HepG2 (cell line): Measurements from ENCODE around the gene KLF15. TPM values are rescaled to one million over a fixed set of nuclear protein-coding genes. Genes with fewer than 3 reads are reported as not detected.

ENCODE experiments used
- CENPX ChIP-seq: sonication (generic); formaldehyde crosslinking; IDR thresholded peaks from 2 replicates; pipeline ENCODE4 v1.9.0; 2021; ENCODE audit warnings: mild to moderate bottlenecking, missing genetic modification reagents, moderate library complexity
- DMAP1 ChIP-seq: IDR thresholded peaks from 2 replicates; pipeline ENCODE4 v1.6.1; 2016
- ETV5 ChIP-seq: IDR thresholded peaks from 2 replicates; pipeline ENCODE4 v1.6.1; 2018; ENCODE audit warnings: missing biosample characterization, missing genetic modification reagents, inconsistent platforms, borderline replicate concordance
- GZF1 ChIP-seq: sonication (generic); formaldehyde crosslinking; IDR thresholded peaks from 2 replicates; pipeline ENCODE4 v1.5.1; 2020; ENCODE audit warnings: mild to moderate bottlenecking, missing genetic modification reagents
- PHF20 ChIP-seq: sonication (generic); formaldehyde crosslinking; IDR thresholded peaks from 2 replicates; pipeline ENCODE4 v1.5.0; 2020; ENCODE audit warnings: mild to moderate bottlenecking, missing genetic modification reagents
- RFXAP ChIP-seq: sonication (generic); formaldehyde crosslinking; IDR thresholded peaks from 2 replicates; pipeline ENCODE4 v1.4.0; 2020; ENCODE audit warnings: missing genetic modification reagents, borderline replicate concordance
- ZZZ3 ChIP-seq: sonication (generic); formaldehyde crosslinking; IDR thresholded peaks from 2 replicates; pipeline ENCODE4 v1.4.0; 2020; ENCODE audit warnings: missing genetic modification reagents, mild to moderate bottlenecking, borderline replicate concordance
- polyA plus RNA-seq, 8 experiments: library from polyadenylated mRNA; depleted of rRNA in 3 of 8; stranded (reverse) in 7 of 8; unstranded in 1 of 8; fragments of >200 nt; fragmentation: Illumina TruSeq in 4 of 8; extraction: Trizol in 4 of 8; gene quantifications; 2 replicates each; pipeline versions ENCODE4 v1.2.1 to v1.2.3, GENCODE V29; 2011 to 2016; ENCODE audit warnings: low read depth in 4 of 8, missing spikeins in 1 of 8, mixed read lengths in 1 of 8; ENCODE audit not compliant: insufficient read depth in 1 of 8
- total RNA-seq, 5 experiments: library from RNA; depleted of rRNA; stranded (reverse); fragments of >200 nt; fragmentation: Illumina TruSeq; extraction: Trizol; gene quantifications; 2 replicates each; pipeline ENCODE4 v1.2.3, GENCODE V29; 2016; ENCODE audit warnings: low read depth in 1 of 5
- TF ChIP-seq, protein P1 (sequence below): sonication (generic); formaldehyde crosslinking; IDR thresholded peaks from 2 replicates; pipeline ENCODE4 v1.9.0; 2022; ENCODE audit warnings: low read depth, missing genetic modification reagents
- TF ChIP-seq, protein P2 (sequence below): sonication (generic); formaldehyde crosslinking; IDR thresholded peaks from 2 replicates; pipeline ENCODE4 v1.9.0; 2021; ENCODE audit warnings: missing genetic modification reagents, mild to moderate bottlenecking, borderline replicate concordance
- TF ChIP-seq, protein P3 (sequence below): sonication (generic); formaldehyde crosslinking; IDR thresholded peaks from 2 replicates; pipeline ENCODE4 v1.5.0; 2020; ENCODE audit warnings: missing genetic modification reagents
- TF ChIP-seq, protein P4 (sequence below): sonication (generic); formaldehyde crosslinking; IDR thresholded peaks from 2 replicates; pipeline ENCODE4 v1.9.0; 2021; ENCODE audit warnings: mild to moderate bottlenecking, missing genetic modification reagents
- TF ChIP-seq, protein P5 (sequence below): sonication (generic); formaldehyde crosslinking; IDR thresholded peaks from 2 replicates; pipeline ENCODE4 v1.4.0; 2020; ENCODE audit warnings: missing genetic modification reagents

KLF15 gene
- total and polyA plus RNA-seq, 2 of the 13 experiments (the other 11 are each of a cell fraction or from before 2014, with no cell fraction given): 7.1 to 7.8 TPM

DNA sequence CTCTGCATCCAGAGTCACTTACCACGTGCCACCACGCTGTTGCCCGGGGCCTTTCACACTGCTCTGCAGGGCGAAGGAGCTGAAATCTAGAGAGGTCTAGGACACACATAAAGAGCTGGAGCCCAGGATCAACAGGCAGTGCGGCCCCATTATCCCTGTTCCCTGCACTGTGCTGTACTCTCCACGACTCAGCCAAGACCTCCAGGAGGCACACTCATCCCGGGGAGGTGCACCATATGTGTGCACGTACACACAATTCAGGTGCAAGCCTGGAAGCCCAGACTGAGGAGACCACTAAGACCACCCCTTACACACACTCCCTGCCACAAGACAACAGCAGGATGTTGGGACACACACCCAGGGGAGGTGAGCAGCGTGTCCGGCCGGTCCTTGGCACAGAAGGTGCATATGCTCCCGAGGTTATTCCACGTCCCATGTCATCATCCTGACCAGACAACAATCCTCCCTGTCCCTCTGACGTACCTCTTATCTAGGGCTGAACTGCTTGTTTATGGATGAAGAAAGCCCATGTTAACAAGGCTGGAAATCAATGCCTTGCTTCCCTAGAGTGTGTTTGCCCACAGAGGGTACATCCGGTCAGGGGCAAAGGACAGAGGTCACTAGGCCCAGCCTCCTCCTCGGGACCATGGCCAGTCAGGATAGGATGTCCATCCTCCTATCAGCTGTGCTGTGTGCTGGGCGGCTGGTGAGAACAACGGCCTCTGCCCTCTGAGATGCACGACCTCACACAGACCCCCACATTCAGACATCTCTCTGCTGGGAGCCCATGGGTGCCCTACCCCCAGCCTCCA lies 16.1 kb downstream of the KLF15 start (continued):
- TF ChIP-seq, protein P1, sequence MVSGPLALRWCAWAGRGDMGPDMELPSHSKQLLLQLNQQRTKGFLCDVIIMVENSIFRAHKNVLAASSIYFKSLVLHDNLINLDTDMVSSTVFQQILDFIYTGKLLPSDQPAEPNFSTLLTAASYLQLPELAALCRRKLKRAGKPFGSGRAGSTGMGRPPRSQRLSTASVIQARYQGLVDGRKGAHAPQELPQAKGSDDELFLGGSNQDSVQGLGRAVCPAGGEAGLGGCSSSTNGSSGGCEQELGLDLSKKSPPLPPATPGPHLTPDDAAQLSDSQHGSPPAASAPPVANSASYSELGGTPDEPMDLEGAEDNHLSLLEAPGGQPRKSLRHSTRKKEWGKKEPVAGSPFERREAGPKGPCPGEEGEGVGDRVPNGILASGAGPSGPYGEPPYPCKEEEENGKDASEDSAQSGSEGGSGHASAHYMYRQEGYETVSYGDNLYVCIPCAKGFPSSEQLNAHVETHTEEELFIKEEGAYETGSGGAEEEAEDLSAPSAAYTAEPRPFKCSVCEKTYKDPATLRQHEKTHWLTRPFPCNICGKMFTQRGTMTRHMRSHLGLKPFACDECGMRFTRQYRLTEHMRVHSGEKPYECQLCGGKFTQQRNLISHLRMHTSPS (CRISPR knock-in tag): no peak
- TF ChIP-seq, protein P2, sequence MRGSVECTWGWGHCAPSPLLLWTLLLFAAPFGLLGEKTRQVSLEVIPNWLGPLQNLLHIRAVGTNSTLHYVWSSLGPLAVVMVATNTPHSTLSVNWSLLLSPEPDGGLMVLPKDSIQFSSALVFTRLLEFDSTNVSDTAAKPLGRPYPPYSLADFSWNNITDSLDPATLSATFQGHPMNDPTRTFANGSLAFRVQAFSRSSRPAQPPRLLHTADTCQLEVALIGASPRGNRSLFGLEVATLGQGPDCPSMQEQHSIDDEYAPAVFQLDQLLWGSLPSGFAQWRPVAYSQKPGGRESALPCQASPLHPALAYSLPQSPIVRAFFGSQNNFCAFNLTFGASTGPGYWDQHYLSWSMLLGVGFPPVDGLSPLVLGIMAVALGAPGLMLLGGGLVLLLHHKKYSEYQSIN (CRISPR knock-in tag): no peak
- TF ChIP-seq, protein P3, sequence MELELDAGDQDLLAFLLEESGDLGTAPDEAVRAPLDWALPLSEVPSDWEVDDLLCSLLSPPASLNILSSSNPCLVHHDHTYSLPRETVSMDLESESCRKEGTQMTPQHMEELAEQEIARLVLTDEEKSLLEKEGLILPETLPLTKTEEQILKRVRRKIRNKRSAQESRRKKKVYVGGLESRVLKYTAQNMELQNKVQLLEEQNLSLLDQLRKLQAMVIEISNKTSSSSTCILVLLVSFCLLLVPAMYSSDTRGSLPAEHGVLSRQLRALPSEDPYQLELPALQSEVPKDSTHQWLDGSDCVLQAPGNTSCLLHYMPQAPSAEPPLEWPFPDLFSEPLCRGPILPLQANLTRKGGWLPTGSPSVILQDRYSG (CRISPR knock-in tag): no peak
- TF ChIP-seq RFXAP (CRISPR knock-in tag) (no peak), CENPX (CRISPR knock-in tag) (no peak), DMAP1 (CRISPR knock-in tag) (no peak), PHF20 (no peak), ETV5 (CRISPR knock-in tag) (peak; percentile 98), ZZZ3 (CRISPR knock-in tag) (no peak), GZF1 (0 out of 2 replicates have a peak, but pooled peaks have one; percentile 37)
- TF ChIP-seq, protein P4, sequence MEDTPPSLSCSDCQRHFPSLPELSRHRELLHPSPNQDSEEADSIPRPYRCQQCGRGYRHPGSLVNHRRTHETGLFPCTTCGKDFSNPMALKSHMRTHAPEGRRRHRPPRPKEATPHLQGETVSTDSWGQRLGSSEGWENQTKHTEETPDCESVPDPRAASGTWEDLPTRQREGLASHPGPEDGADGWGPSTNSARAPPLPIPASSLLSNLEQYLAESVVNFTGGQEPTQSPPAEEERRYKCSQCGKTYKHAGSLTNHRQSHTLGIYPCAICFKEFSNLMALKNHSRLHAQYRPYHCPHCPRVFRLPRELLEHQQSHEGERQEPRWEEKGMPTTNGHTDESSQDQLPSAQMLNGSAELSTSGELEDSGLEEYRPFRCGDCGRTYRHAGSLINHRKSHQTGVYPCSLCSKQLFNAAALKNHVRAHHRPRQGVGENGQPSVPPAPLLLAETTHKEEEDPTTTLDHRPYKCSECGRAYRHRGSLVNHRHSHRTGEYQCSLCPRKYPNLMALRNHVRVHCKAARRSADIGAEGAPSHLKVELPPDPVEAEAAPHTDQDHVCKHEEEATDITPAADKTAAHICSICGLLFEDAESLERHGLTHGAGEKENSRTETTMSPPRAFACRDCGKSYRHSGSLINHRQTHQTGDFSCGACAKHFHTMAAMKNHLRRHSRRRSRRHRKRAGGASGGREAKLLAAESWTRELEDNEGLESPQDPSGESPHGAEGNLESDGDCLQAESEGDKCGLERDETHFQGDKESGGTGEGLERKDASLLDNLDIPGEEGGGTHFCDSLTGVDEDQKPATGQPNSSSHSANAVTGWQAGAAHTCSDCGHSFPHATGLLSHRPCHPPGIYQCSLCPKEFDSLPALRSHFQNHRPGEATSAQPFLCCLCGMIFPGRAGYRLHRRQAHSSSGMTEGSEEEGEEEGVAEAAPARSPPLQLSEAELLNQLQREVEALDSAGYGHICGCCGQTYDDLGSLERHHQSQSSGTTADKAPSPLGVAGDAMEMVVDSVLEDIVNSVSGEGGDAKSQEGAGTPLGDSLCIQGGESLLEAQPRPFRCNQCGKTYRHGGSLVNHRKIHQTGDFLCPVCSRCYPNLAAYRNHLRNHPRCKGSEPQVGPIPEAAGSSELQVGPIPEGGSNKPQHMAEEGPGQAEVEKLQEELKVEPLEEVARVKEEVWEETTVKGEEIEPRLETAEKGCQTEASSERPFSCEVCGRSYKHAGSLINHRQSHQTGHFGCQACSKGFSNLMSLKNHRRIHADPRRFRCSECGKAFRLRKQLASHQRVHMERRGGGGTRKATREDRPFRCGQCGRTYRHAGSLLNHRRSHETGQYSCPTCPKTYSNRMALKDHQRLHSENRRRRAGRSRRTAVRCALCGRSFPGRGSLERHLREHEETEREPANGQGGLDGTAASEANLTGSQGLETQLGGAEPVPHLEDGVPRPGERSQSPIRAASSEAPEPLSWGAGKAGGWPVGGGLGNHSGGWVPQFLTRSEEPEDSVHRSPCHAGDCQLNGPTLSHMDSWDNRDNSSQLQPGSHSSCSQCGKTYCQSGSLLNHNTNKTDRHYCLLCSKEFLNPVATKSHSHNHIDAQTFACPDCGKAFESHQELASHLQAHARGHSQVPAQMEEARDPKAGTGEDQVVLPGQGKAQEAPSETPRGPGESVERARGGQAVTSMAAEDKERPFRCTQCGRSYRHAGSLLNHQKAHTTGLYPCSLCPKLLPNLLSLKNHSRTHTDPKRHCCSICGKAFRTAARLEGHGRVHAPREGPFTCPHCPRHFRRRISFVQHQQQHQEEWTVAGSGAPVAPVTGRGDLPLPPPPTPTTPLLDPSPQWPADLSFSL (CRISPR knock-in tag): peak; percentile 20; the same call in 1 of the 2 replicates
- TF ChIP-seq, protein P5, sequence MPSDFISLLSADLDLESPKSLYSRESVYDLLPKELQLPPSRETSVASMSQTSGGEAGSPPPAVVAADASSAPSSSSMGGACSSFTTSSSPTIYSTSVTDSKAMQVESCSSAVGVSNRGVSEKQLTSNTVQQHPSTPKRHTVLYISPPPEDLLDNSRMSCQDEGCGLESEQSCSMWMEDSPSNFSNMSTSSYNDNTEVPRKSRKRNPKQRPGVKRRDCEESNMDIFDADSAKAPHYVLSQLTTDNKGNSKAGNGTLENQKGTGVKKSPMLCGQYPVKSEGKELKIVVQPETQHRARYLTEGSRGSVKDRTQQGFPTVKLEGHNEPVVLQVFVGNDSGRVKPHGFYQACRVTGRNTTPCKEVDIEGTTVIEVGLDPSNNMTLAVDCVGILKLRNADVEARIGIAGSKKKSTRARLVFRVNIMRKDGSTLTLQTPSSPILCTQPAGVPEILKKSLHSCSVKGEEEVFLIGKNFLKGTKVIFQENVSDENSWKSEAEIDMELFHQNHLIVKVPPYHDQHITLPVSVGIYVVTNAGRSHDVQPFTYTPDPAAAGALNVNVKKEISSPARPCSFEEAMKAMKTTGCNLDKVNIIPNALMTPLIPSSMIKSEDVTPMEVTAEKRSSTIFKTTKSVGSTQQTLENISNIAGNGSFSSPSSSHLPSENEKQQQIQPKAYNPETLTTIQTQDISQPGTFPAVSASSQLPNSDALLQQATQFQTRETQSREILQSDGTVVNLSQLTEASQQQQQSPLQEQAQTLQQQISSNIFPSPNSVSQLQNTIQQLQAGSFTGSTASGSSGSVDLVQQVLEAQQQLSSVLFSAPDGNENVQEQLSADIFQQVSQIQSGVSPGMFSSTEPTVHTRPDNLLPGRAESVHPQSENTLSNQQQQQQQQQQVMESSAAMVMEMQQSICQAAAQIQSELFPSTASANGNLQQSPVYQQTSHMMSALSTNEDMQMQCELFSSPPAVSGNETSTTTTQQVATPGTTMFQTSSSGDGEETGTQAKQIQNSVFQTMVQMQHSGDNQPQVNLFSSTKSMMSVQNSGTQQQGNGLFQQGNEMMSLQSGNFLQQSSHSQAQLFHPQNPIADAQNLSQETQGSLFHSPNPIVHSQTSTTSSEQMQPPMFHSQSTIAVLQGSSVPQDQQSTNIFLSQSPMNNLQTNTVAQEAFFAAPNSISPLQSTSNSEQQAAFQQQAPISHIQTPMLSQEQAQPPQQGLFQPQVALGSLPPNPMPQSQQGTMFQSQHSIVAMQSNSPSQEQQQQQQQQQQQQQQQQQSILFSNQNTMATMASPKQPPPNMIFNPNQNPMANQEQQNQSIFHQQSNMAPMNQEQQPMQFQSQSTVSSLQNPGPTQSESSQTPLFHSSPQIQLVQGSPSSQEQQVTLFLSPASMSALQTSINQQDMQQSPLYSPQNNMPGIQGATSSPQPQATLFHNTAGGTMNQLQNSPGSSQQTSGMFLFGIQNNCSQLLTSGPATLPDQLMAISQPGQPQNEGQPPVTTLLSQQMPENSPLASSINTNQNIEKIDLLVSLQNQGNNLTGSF (CRISPR knock-in tag): no peak
